Naive B cell (primary cell): ENCODE results near the gene IFNL3. TPM values are rescaled to one million over a fixed set of nuclear protein-coding genes. Genes with fewer than 3 reads are reported as not detected.

ENCODE experiments used
- ATAC-seq, 2 donors: fragments of 150-1000 bp; cut with Tn5 transposase; 2 replicates each; pipeline ENCODE4 v1.10.0; 2021; ENCODE audit warnings: low read depth in 2 of 2, mild to moderate bottlenecking in 2 of 2, moderate library complexity in 2 of 2
- DNase-seq: peaks from one replicate; pipeline ENCODE4 v3.0.0; 2022
- H3K27ac Mint-ChIP-seq, 6 donors: one replicate each; pipeline ENCODE4 v1.8.0; 2020 to 2022; ENCODE audit warnings: mild to moderate bottlenecking in 6 of 6, mixed read lengths in 6 of 6, moderate library complexity in 5 of 6, inconsistent platforms in 2 of 6
- H3K27me3 Mint-ChIP-seq, 3 donors: one replicate each; pipeline ENCODE4 v1.8.0; 2021 to 2022; ENCODE audit warnings: mixed read lengths in 3 of 3, mild to moderate bottlenecking in 1 of 3
- H3K36me3 Mint-ChIP-seq, 2 donors: one replicate each; pipeline ENCODE4 v1.8.0; 2020 to 2022; ENCODE audit warnings: mixed read lengths in 2 of 2, inconsistent platforms in 1 of 2, mild to moderate bottlenecking in 1 of 2
- H3K4me1 Mint-ChIP-seq, 3 donors: one replicate each; pipeline ENCODE4 v1.8.0; 2020 to 2022; ENCODE audit warnings: mixed read lengths in 3 of 3, inconsistent platforms in 1 of 3, mild to moderate bottlenecking in 1 of 3, moderate library complexity in 1 of 3
- H3K4me3 Mint-ChIP-seq, 8 donors: one replicate each; pipeline ENCODE4 v1.8.0; 2020 to 2022; ENCODE audit warnings: mild to moderate bottlenecking in 8 of 8, mixed read lengths in 8 of 8, moderate library complexity in 8 of 8, inconsistent platforms in 2 of 8
- H3K9me3 Mint-ChIP-seq, 7 donors: one replicate each; pipeline ENCODE4 v1.8.0; 2020 to 2022; ENCODE audit warnings: mixed read lengths in 7 of 7, mild to moderate bottlenecking in 5 of 7, inconsistent platforms in 2 of 7, moderate library complexity in 1 of 7
- polyA plus RNA-seq, 6 donors: library from polyadenylated mRNA; unstranded; fragments of 300-500 nt; fragmentation: Illumina TruSeq; gene quantifications; one replicate each; pipeline ENCODE4 v1.2.3, GENCODE V29; 2021; ENCODE audit warnings: low read depth in 6 of 6

The IFNL3 gene
- polyA plus RNA-seq, 6 donors from 2014 or later = not detected

GRCh38 chr19:39265321-39265916 is 20.6 kb upstream of the IFNL3 start:
- Mint-ChIP-seq H3K4me1 (peaks cover 0 to 4% (median 3%) of the 10 kb centered on the region in 3 donors), H3K27ac (no peak overlapping the region), H3K4me3 (peak overlapping the region in 1 of 8 donors; percentile 47), H3K36me3 (peaks cover 5 to 8% of the 10 kb centered on the region in 2 donors), H3K9me3 (peaks cover 0 to 5% (median 0%) of the 10 kb centered on the region in 7 donors), H3K27me3 (peaks cover 30 to 70% (median 53%) of the 10 kb centered on the region in 3 donors)
- DNase-seq (no peak), ATAC-seq (no peak)

- ATAC-seq = no peak
- Mint-ChIP-seq H3K9me3 (peaks cover 0 to 5% (median 0%) of the 10 kb centered on the region in 7 donors), H3K27me3 (peaks cover 25 to 71% (median 45%) of the 10 kb centered on the region in 3 donors), H3K4me1 (peaks cover 0 to 4% (median 3%) of the 10 kb centered on the region in 3 donors), H3K4me3 (no peak overlapping the region), H3K27ac (no peak overlapping the region), H3K36me3 (peaks cover 5 to 8% of the 10 kb centered on the region in 2 donors)
- DNase-seq = no peak
Measured at GRCh38 chr19:39264306-39265290, 19.8 kb upstream of the IFNL3 start.

DNA sequence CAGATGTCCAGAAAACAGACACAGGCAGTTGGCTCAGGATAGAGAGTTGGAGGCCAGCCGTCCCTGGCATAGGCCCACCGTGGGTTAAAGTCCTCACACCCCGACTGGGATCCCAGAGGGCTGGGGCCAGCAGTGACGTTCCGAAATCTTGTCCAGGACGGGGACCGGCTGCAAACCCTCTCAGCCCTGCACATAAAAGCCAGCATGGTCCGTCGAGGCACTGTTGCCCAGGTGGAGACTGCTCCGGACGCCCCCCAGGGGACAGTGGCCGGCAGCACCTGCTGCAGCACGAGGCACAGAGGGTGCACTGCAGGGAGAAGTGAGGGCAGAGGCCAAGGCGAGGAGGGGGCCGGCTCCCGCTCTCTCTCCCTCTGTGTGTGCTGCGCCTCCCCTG is 19.1 kb upstream of the IFNL3 start:
- no peak overlapping the region for H3K4me3 Mint-ChIP-seq
- H3K36me3 Mint-ChIP-seq = peaks cover 5 to 8% of the 10 kb centered on the region in 2 donors
- no peak for ATAC-seq
- H3K27me3 Mint-ChIP-seq = peaks cover 25 to 64% (median 38%) of the 10 kb centered on the region in 3 donors
- no peak overlapping the region for H3K27ac Mint-ChIP-seq
- DNase-seq = no peak
- peaks cover 0 to 4% (median 3%) of the 10 kb centered on the region in 3 donors for H3K4me1 Mint-ChIP-seq
- H3K9me3 Mint-ChIP-seq = peaks cover 0 to 5% (median 0%) of the 10 kb centered on the region in 7 donors

- peaks cover 0 to 5% (median 0%) of the 10 kb centered on the region in 7 donors for H3K9me3 Mint-ChIP-seq
- DNase-seq = no peak
- no peak for ATAC-seq
- peaks cover 29 to 57% (median 35%) of the 10 kb centered on the region in 3 donors for H3K27me3 Mint-ChIP-seq
- no peak overlapping the region for H3K4me3 Mint-ChIP-seq
- no peak overlapping the region for H3K27ac Mint-ChIP-seq
- peaks cover 5 to 8% of the 10 kb centered on the region in 2 donors for H3K36me3 Mint-ChIP-seq
- H3K4me1 Mint-ChIP-seq = peaks cover 0 to 4% (median 3%) of the 10 kb centered on the region in 3 donors
Measured at GRCh38 chr19:39262496-39262895, 17.7 kb upstream of the IFNL3 start.

DNA sequence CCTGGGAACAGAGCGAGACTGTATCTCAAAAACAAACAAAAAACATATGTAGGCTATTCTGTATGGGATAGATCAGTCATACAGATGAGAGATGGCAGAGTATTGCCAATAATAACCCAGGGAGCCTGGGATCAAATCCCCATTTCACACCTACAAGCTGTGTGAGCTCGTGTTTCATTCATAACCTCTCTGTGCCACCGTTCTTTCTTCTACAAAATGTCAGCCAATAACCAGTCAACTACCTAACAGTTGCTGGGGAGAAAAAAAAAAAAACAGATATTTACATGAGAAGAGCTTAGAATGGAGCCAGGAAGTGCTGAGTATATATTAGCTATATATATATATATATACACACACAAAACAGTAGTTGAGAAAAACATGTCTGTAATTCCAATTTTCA is 16.9 kb upstream of the IFNL3 start:
- DNase-seq (no peak), ATAC-seq (no peak)
- H3K27ac Mint-ChIP-seq = no peak overlapping the region
- peaks cover 32 to 57% (median 40%) of the 10 kb centered on the region in 3 donors for H3K27me3 Mint-ChIP-seq
- peaks cover 0 to 5% (median 2%) of the 10 kb centered on the region in 7 donors for H3K9me3 Mint-ChIP-seq
- no peak overlapping the region for H3K4me3 Mint-ChIP-seq
- H3K36me3 Mint-ChIP-seq = peaks cover 5 to 8% of the 10 kb centered on the region in 2 donors
- H3K4me1 Mint-ChIP-seq = peaks cover 0 to 4% (median 3%) of the 10 kb centered on the region in 3 donors

GRCh38 chr19:39257227-39257626 is 12.4 kb upstream of the IFNL3 start:
- Mint-ChIP-seq H3K4me1 (peaks cover 0 to 4% (median 0%) of the 10 kb centered on the region in 3 donors), H3K4me3 (no peak overlapping the region), H3K9me3 (peaks cover 0 to 4% (median 2%) of the 10 kb centered on the region in 7 donors), H3K27ac (peak overlapping the region in 1 of 6 donors; percentile 59), H3K27me3 (peaks cover 16 to 28% (median 18%) of the 10 kb centered on the region in 3 donors), H3K36me3 (no peaks in the 10 kb centered on the region)
- DNase-seq (no peak), ATAC-seq (no peak)

DNA sequence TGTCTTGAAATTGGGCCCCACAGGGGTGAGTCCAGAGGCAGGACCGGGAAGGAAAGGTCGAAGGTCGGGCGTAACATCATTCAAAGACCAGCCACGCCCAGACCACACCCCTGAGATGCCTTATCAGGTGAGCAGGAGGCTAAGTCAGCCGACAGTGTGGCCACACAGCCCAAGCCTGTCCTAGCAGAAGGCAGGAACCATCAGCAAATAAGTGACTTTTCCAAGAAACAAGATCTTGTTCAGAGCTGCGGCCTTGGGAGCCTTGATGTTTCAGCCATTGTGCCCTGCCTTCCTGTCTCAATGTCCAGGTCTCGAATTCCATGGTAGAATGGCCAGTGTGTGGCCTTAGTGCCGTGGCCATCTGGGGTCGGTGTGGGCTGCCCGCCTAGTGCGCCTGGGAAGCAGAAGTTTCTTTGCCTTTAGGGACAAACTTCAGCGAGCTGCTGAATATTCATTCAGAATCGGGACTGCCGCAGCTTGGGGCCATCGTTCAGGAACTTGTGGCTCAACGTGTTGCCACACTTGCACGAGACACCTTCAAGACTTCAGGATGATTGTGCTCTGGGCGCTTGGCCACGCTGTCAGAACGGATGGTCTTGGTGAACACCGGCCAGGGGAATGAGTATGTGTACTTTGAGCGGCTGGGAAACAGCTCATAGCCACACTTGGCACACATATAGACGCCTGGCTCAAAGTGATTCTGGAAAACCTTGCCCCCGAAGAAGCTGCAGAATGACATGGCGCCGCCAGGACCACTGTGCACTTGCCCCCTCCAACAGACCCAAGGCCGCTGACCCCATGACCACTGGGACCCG is 9.9 kb upstream of the IFNL3 start:
- ATAC-seq (no peak), DNase-seq (no peak)
- no peak overlapping the region for H3K4me3 Mint-ChIP-seq
- peaks cover 0 to 4% (median 2%) of the 10 kb centered on the region in 7 donors for H3K9me3 Mint-ChIP-seq
- H3K27ac Mint-ChIP-seq = peak overlapping the region in 2 of 6 donors; percentile 9 to 62
- H3K27me3 Mint-ChIP-seq = peaks cover 8 to 12% (median 9%) of the 10 kb centered on the region in 3 donors
- H3K4me1 Mint-ChIP-seq = peaks cover 0 to 8% (median 0%) of the 10 kb centered on the region in 3 donors
- no peaks in the 10 kb centered on the region for H3K36me3 Mint-ChIP-seq

DNA sequence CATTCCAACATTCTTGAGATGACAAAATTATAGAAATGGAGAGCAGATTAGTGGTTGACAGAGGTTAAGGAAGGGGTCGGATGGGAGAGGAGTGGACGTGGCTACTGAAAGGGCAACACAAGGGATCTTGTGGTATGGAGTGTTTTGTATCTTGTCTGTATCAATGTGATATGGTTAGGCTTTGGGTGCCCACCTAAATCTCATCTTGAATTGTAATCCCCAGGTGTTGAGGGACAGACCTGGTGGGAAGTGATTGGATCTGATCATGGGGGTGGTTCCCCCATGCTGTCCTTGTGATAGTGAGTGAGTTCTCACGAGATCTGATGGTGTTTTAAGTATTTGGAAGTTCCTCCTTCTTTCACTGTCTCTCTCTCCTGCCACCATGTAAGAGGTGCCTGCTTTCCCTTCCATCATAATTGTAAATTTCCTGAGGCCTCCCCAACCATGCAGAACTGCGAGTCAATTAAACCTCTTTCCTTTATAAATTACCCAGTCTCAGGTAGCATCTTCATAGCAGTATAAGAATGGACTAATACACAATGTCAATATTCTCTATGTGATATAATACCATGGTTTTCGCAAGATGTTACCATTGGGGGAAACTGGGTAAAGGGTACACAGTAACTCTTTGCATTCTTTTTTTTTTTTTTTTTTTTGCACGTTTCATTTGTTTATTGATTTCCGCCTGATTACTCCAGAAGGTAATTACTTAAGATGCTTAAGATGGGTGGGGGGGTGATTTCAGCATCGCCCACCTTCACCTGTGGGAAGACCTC is 8.8 kb upstream of the IFNL3 start:
- no peak for DNase-seq
- H3K27me3 Mint-ChIP-seq = peaks cover 17 to 23% (median 18%) of the 10 kb centered on the region in 3 donors

GRCh38 chr19:39252458-39252857 is 7.7 kb upstream of the IFNL3 start:
- H3K9me3 Mint-ChIP-seq = peaks cover 0 to 4% (median 2%) of the 10 kb centered on the region in 7 donors
- H3K27me3 Mint-ChIP-seq = peaks cover 14 to 31% (median 18%) of the 10 kb centered on the region in 3 donors
- no peak for DNase-seq
- no peaks in the 10 kb centered on the region for H3K36me3 Mint-ChIP-seq
- H3K27ac Mint-ChIP-seq = no peak overlapping the region
- no peak overlapping the region for H3K4me3 Mint-ChIP-seq
- peaks cover 0 to 8% (median 0%) of the 10 kb centered on the region in 3 donors for H3K4me1 Mint-ChIP-seq
- no peak for ATAC-seq

More for the DNA sequence above, 8.8 kb upstream of the IFNL3 start:
- H3K27ac Mint-ChIP-seq = no peak overlapping the region
- peaks cover 0 to 8% (median 0%) of the 10 kb centered on the region in 3 donors for H3K4me1 Mint-ChIP-seq
- ATAC-seq = no peak
- H3K36me3 Mint-ChIP-seq = no peaks in the 10 kb centered on the region
- no peak overlapping the region for H3K4me3 Mint-ChIP-seq
- H3K9me3 Mint-ChIP-seq = peaks cover 0 to 4% (median 2%) of the 10 kb centered on the region in 7 donors

DNA sequence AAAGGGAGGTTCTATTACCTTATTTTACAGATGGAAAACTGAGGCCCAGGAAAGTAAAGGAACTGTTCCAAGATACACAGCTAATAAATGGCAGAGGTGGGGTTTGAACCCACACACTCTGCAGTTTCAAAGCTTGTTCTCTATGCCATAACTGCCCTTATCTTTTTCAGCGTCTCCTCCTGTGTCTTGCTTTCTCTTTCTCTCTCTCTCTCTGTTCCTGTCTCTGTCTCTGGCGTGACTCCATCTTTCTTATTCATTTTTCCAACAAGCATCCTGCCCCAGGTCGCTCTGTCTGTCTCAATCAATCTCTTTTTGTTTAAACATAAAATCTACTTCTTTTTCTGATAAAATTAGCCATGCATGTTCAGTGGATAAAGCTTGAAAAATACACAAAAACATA is 7.0 kb upstream of the IFNL3 start:
- H3K36me3 Mint-ChIP-seq = no peaks in the 10 kb centered on the region
- H3K4me1 Mint-ChIP-seq = peaks cover 0 to 8% (median 1%) of the 10 kb centered on the region in 3 donors
- peaks cover 11 to 31% (median 15%) of the 10 kb centered on the region in 3 donors for H3K27me3 Mint-ChIP-seq
- H3K27ac Mint-ChIP-seq = no peak overlapping the region
- DNase-seq = no peak
- H3K4me3 Mint-ChIP-seq = no peak overlapping the region
- ATAC-seq = no peak
- H3K9me3 Mint-ChIP-seq = peaks cover 0 to 4% (median 0%) of the 10 kb centered on the region in 7 donors

DNA sequence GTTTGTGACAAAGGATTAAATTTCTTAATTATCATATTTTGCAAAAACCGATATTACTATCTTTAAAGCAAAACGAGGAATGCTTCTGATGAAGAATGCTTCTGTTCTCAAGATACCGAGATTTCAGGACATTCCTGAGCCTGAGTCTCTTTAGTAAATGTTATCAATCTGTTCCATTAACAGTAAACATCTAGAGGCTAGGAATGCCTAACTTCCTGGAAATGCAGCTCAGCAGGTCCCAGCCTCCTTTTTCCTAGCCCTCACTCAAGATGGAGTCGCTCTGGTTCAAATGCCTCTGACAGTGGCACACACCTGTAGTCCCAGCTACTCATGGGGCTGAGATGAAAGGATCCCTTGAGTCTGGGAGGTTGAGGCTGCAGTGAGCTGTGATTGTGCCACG is 6.3 kb upstream of the IFNL3 start:
- no peak overlapping the region for H3K4me3 Mint-ChIP-seq
- no peak overlapping the region for H3K27ac Mint-ChIP-seq
- DNase-seq = no peak

GRCh38 chr19:39248806-39249205 is 4.0 kb upstream of the IFNL3 start, which contains the start of gene IFNL4:
Gene IFNL4, minus strand, starts transcription at chr19:39248856.
- H3K4me1 Mint-ChIP-seq = peaks cover 0 to 8% (median 2%) of the 10 kb centered on the region in 3 donors
- DNase-seq (no peak), ATAC-seq (no peak)
- H3K9me3 Mint-ChIP-seq = peaks cover 0 to 4% (median 0%) of the 10 kb centered on the region in 7 donors
- peaks cover 8 to 39% (median 13%) of the 10 kb centered on the region in 3 donors for H3K27me3 Mint-ChIP-seq
- H3K4me3 Mint-ChIP-seq = peak within 1 kb of the TSS in 1 of 8 donors; percentile 70
- no peak within 1 kb of the TSS for H3K27ac Mint-ChIP-seq
- H3K36me3 Mint-ChIP-seq = no peaks in the 10 kb centered on the region

More for the DNA sequence above, 6.3 kb upstream of the IFNL3 start:
- no peak for ATAC-seq
- H3K27me3 Mint-ChIP-seq = peaks cover 8 to 29% (median 10%) of the 10 kb centered on the region in 3 donors
- peaks cover 0 to 8% (median 2%) of the 10 kb centered on the region in 3 donors for H3K4me1 Mint-ChIP-seq
- H3K9me3 Mint-ChIP-seq = peaks cover 0 to 4% (median 0%) of the 10 kb centered on the region in 7 donors
- H3K36me3 Mint-ChIP-seq = no peaks in the 10 kb centered on the region
